Suprapubic skin (tissue), 4 donors: ENCODE data around the gene LHFPL4. TPM values are rescaled to one million over a fixed set of nuclear protein-coding genes. Genes with fewer than 3 reads are reported as not detected.
"Not testable (repeated sequence)": the region's sequence is repeated elsewhere in the genome, so short reads cannot be mapped to it uniquely, and the experiment has no call there.

Experiments used
- DNase-seq, 2 donors: peaks; one replicate each; pipeline ENCODE4 v3.0.0-alpha.2; 2019; ENCODE audit warnings: low spot score in 2 of 2
- H3K27ac ChIP-seq: fragments of 200-600 bp; sonication (generic); one replicate; pipeline ENCODE4 v1.5.1; 2019
- H3K27me3 ChIP-seq: fragments of 200-600 bp; sonication (generic); one replicate; pipeline ENCODE4 v1.5.1; 2019
- H3K36me3 ChIP-seq: fragments of 200-600 bp; sonication (generic); one replicate; pipeline ENCODE4 v1.5.1; 2019
- H3K4me1 ChIP-seq: fragments of 200-600 bp; sonication (generic); one replicate; pipeline ENCODE4 v1.5.1; 2019
- H3K4me3 ChIP-seq: fragments of 200-600 bp; sonication (generic); one replicate; pipeline ENCODE4 v1.5.1; 2019; ENCODE audit warnings: mild to moderate bottlenecking
- H3K9me3 ChIP-seq: fragments of 200-600 bp; sonication (generic); one replicate; pipeline ENCODE4 v1.5.1; 2019
- EP300 ChIP-seq: sonication (generic); formaldehyde crosslinking; IDR thresholded peaks from one replicate; pipeline ENCODE4 v1.6.1; 2017; ENCODE audit warnings: antibody characterized with exemption
- POLR2A ChIP-seq, 2 donors: fragments of 450-650 bp; IDR thresholded peaks; one replicate each; pipeline ENCODE4 v1.6.1; 2017; ENCODE audit warnings: antibody characterized with exemption in 2 of 2, mild to moderate bottlenecking in 2 of 2, moderate library complexity in 2 of 2
- POLR2AphosphoS5 ChIP-seq, 3 donors: sonication (generic); formaldehyde crosslinking; IDR thresholded peaks; one replicate each; pipeline ENCODE4 v1.6.1; 2017; ENCODE audit warnings: antibody characterized with exemption in 3 of 3
- WGBS: methylation state at CpG from one replicate; pipeline ENCODE4 v1.1.5; 2018; 5-methylcytosine and 5-hydroxymethylcytosine counted together
- total RNA-seq, 4 donors: library from RNA; depleted of rRNA; stranded (reverse); fragments of >200 nt; gene quantifications; one replicate each; pipeline ENCODE4 v1.1.0, GENCODE V29; 2016
- TF ChIP-seq, protein P1 (sequence below), 2 donors: fragments of 200-600 bp in 1 of 2; fragments of 450-650 bp in 1 of 2; sonication (generic) in 1 of 2; IDR thresholded peaks; one replicate each; pipeline ENCODE4 v1.5.1; 2016 to 2019; ENCODE audit warnings: antibody characterized with exemption in 2 of 2, mild to moderate bottlenecking in 1 of 2, moderate library complexity in 1 of 2

The LHFPL4 gene
- total RNA-seq, 4 donors from 2014 or later = 0.19 TPM; not detected in 3

GRCh38 chr3:9581742-9582141 is 28.1 kb upstream of the LHFPL4 start:
- Histone ChIP-seq H3K4me3 (no peak overlapping the region), H3K27me3 (no peaks in the 10 kb centered on the region), H3K9me3 (no peaks in the 10 kb centered on the region), H3K4me1 (no peaks in the 10 kb centered on the region), H3K27ac (no peak overlapping the region), H3K36me3 (no peaks in the 10 kb centered on the region)
- no peak for DNase-seq
- TF ChIP-seq, protein P1, sequence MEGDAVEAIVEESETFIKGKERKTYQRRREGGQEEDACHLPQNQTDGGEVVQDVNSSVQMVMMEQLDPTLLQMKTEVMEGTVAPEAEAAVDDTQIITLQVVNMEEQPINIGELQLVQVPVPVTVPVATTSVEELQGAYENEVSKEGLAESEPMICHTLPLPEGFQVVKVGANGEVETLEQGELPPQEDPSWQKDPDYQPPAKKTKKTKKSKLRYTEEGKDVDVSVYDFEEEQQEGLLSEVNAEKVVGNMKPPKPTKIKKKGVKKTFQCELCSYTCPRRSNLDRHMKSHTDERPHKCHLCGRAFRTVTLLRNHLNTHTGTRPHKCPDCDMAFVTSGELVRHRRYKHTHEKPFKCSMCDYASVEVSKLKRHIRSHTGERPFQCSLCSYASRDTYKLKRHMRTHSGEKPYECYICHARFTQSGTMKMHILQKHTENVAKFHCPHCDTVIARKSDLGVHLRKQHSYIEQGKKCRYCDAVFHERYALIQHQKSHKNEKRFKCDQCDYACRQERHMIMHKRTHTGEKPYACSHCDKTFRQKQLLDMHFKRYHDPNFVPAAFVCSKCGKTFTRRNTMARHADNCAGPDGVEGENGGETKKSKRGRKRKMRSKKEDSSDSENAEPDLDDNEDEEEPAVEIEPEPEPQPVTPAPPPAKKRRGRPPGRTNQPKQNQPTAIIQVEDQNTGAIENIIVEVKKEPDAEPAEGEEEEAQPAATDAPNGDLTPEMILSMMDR (IDR thresholded peaks at IDR 0.05) = no peak
- TF ChIP-seq EP300 (no peak), POLR2A (IDR thresholded peaks at IDR 0.05) (no peak), POLR2AphosphoS5 (IDR thresholded peaks at IDR 0.05) (no peak)
- 60% methylated on average over 2 of the region's 2 CpGs for WGBS

GRCh38 chr3:9569054-9569453 is 15.4 kb upstream of the LHFPL4 start:
- no peak overlapping the region for H3K4me3 ChIP-seq
- WGBS = 76% methylated on average over 1 of the region's 1 CpG
- TF ChIP-seq POLR2A (IDR thresholded peaks at IDR 0.05) = no peak
- TF ChIP-seq, protein P1 (IDR thresholded peaks at IDR 0.05) = no peak
- no peak for TF ChIP-seq EP300
- TF ChIP-seq POLR2AphosphoS5 (IDR thresholded peaks at IDR 0.05) = no peak
- DNase-seq = no peak
- no peak overlapping the region for H3K27ac ChIP-seq
- no peaks in the 10 kb centered on the region for H3K4me1 ChIP-seq
- H3K36me3 ChIP-seq = no peaks in the 10 kb centered on the region
- H3K27me3 ChIP-seq = peaks cover 6% of the 10 kb centered on the region
- H3K9me3 ChIP-seq = no peaks in the 10 kb centered on the region

- Histone ChIP-seq H3K4me3 (no peak overlapping the region), H3K36me3 (no peaks in the 10 kb centered on the region), H3K27me3 (no peaks in the 10 kb centered on the region), H3K9me3 (no peaks in the 10 kb centered on the region), H3K4me1 (no peaks in the 10 kb centered on the region), H3K27ac (no peak overlapping the region)
- TF ChIP-seq, protein P1 (IDR thresholded peaks at IDR 0.05) = no peak
- TF ChIP-seq POLR2AphosphoS5 (IDR thresholded peaks at IDR 0.05) (no peak), EP300 (no peak), POLR2A (IDR thresholded peaks at IDR 0.05) (no peak)
- 90% methylated on average over 2 of the region's 2 CpGs for WGBS
- DNase-seq = no peak
Observed at GRCh38 chr3:9565316-9565715, 11.7 kb upstream of the LHFPL4 start.

DNA sequence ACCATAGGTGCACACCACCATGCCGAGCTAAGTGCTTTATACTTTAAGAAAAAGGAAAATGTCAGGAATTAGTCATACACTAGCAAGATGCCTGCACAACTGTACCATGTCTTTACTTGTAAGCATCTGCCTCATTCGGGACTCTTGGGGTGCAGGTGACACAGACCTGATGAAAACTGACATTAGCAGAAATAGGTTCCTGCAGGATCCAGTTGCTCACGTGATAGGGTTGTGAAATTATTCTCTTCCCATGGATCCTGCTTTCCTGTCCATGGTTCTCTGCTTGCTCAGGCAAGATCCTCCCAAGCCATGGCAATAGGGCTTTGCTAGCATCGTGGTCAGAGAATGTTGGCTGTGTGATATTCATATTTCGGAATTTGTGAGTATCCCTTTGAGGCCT is 10.2 kb upstream of the LHFPL4 start:
- no peaks in the 10 kb centered on the region for H3K9me3 ChIP-seq
- no peaks in the 10 kb centered on the region for H3K27me3 ChIP-seq
- no peaks in the 10 kb centered on the region for H3K36me3 ChIP-seq
- no peak overlapping the region for H3K27ac ChIP-seq
- WGBS = 93% methylated on average over 5 of the region's 5 CpGs
- no peak for DNase-seq
- no peaks in the 10 kb centered on the region for H3K4me1 ChIP-seq
- no peak overlapping the region for H3K4me3 ChIP-seq
- TF ChIP-seq, protein P1 (IDR thresholded peaks at IDR 0.05) = no peak
- TF ChIP-seq EP300 (no peak), POLR2A (IDR thresholded peaks at IDR 0.05) (no peak), POLR2AphosphoS5 (IDR thresholded peaks at IDR 0.05) (no peak)

- not testable (repeated sequence) for H3K27me3 ChIP-seq, H3K27ac ChIP-seq, H3K9me3 ChIP-seq, DNase-seq, H3K4me3 ChIP-seq, H3K4me1 ChIP-seq, H3K36me3 ChIP-seq
- WGBS = 92% methylated on average over 10 of the region's 24 CpGs
Observed at GRCh38 chr3:9560056-9560455, 6.4 kb upstream of the LHFPL4 start.

DNA sequence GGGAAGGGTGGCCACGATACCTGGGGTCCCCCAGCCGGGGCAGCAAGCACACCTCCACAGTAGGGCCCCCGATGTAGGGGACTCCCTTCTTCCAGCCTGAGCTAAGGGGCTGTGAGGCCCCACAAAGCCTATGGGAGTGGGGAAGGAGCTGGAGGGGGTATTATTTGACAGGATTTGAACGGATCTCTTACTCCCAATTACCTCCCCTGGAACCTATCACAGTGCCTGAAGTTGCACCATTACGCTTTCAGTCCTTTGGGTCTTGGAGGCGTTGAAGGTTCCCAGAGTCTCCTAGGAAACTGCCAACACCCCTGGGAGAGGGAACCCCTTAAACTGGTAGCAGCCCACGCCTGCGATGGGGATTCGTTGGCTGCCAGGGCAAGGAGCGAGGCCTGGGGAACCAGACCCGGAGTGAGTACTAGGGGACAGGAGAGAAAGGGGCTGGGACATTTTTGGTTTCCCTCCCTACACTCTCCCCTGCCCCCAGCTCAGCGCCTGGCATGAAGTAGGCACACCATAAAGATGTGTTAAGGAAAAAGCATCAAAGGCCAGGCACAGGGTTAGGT is 409 bp upstream of the LHFPL4 start:
- Histone ChIP-seq H3K4me3 (no peak overlapping the region), H3K36me3 (no peaks in the 10 kb centered on the region), H3K27me3 (peaks cover 57% of the 10 kb centered on the region), H3K4me1 (peaks cover 7% of the 10 kb centered on the region), H3K9me3 (no peaks in the 10 kb centered on the region), H3K27ac (no peak overlapping the region)
- TF ChIP-seq POLR2A (IDR thresholded peaks at IDR 0.05) = no peak
- no peak for TF ChIP-seq POLR2AphosphoS5 (IDR thresholded peaks at IDR 0.05)
- TF ChIP-seq, protein P1 (IDR thresholded peaks at IDR 0.05) = no peak
- no peak for TF ChIP-seq EP300
- WGBS = 38% methylated on average over 8 of the region's 12 CpGs
- no peak for DNase-seq
